K562 (cell line): Measurements from ENCODE around the gene VPS50. TPM values are rescaled to one million over a fixed set of nuclear protein-coding genes. Genes with fewer than 3 reads are reported as not detected.
A peak's percentile ranks its signal among the peaks of the same experiment; 100 is the strongest.

Experiments used
- ATAC-seq: fragments of 200-7000 bp; cut with Tn5 transposase; 3 replicates; pipeline ENCODE4 v1.9.1; 2020; ENCODE audit warnings: moderate library complexity
- BruUV-seq: library from RNA; stranded (reverse); fragments of 400-500 nt; replicated peaks from 2 replicates; lab custom pipeline; 2021; lab: Mats Ljungman, UMichigan
- CTCF ChIA-PET: fragments of 300-600 bp; formaldehyde crosslinking; extraction: SDS; loops from one replicate; lab custom pipeline; 2021; ENCODE audit warnings: low intra/inter-chr PET ratio; lab: Yijun Ruan, JAX
- POLR2A ChIA-PET: fragments of 300-600, 350-650 bp; sonication (Branson Sonifier 250); formaldehyde crosslinking; extraction: SDS; loops from one replicate; lab custom pipeline; 2021; ENCODE audit warnings: antibody characterized with exemption, inconsistent platforms; lab: Yijun Ruan, JAX
- DNase-seq, 4 experiments: peaks; one replicate each; pipeline versions ENCODE4 v3.0.0 to v3.0.0-alpha.2; 2011 to 2018; ENCODE audit warnings: low spot score in 3 of 4, mixed read lengths in 3 of 4; ENCODE audit errors: extremely low read depth in 1 of 4
- FAIRE-seq: peaks from 2 replicates; lab custom pipeline; 2011; peaks lifted over from hg19 to GRCh38; lab: Jason Lieb, UNC
- H2AFZ ChIP-seq: 2 replicates; pipeline ENCODE4 v1.6.0; 2011; ENCODE audit warnings: low read depth, low read length, control low read depth, inconsistent platforms
- H3K27ac ChIP-seq: fragments of 200-600 bp; 3 replicates; pipeline ENCODE4 v1.8.0; 2011; ENCODE audit warnings: low read depth, mild to moderate bottlenecking, control low read depth, inconsistent platforms, low read length, moderate library complexity, mixed read lengths; ENCODE audit errors: extremely low read depth
- H3K27me3 ChIP-seq, 2 experiments: fragments of 300-600 bp in 1 of 2; 2 replicates in 1 of 2; 3 replicates in 1 of 2; pipeline versions ENCODE4 v1.6.0 to v1.8.0; 2011; ENCODE audit warnings: inconsistent platforms in 2 of 2, low read length in 2 of 2, mild to moderate bottlenecking in 1 of 2, mixed read lengths in 1 of 2, moderate library complexity in 1 of 2; ENCODE audit not compliant: control insufficient read depth in 2 of 2, insufficient read depth in 2 of 2
- H3K36me3 ChIP-seq: fragments of 300-600 bp; 3 replicates; pipeline ENCODE4 v1.8.0; 2011; ENCODE audit warnings: mild to moderate bottlenecking, low read length, inconsistent platforms; ENCODE audit not compliant: control insufficient read depth, insufficient read depth
- H3K4me1 ChIP-seq, 2 experiments: fragments of 200-600 bp in 1 of 2; replicated peaks in 1 of 2; 2 replicates in 1 of 2; 3 replicates in 1 of 2; pipeline versions ENCODE4 v1.5.1 to v1.8.0; 2011; ENCODE audit warnings: inconsistent platforms in 2 of 2, low read length in 2 of 2, mild to moderate bottlenecking in 1 of 2, mixed read lengths in 1 of 2, moderate library complexity in 1 of 2; ENCODE audit not compliant: control insufficient read depth in 2 of 2, insufficient read depth in 2 of 2
- H3K4me2 ChIP-seq: 2 replicates; pipeline ENCODE4 v1.6.1; 2011; ENCODE audit warnings: low read length, control low read depth, inconsistent platforms, mixed read lengths; ENCODE audit not compliant: insufficient read depth
- H3K4me3 ChIP-seq: fragments of 200-600 bp; sonication (generic), shearing (Covaris generic); 2 replicates; pipeline ENCODE4 v1.5.1; 2016; ENCODE audit warnings: control low read depth, inconsistent platforms
- H3K79me2 ChIP-seq: fragments of 200-600 bp; 3 replicates; pipeline ENCODE4 v1.8.0; 2011; ENCODE audit warnings: low read length, inconsistent platforms; ENCODE audit not compliant: control insufficient read depth, insufficient read depth
- H3K9ac ChIP-seq, 2 experiments: 2 replicates each; pipeline versions ENCODE4 v1.6.0 to v1.6.1; 2011; ENCODE audit warnings: low read depth in 2 of 2, low read length in 2 of 2, control low read depth in 1 of 2, inconsistent platforms in 1 of 2, mild to moderate bottlenecking in 1 of 2, mixed read lengths in 1 of 2; ENCODE audit not compliant: insufficient read depth in 1 of 2
- H3K9me1 ChIP-seq: one replicate; pipeline ENCODE4 v1.6.0; 2011; ENCODE audit warnings: inconsistent platforms, mild to moderate bottlenecking, low read length, moderate library complexity; ENCODE audit not compliant: control insufficient read depth, insufficient read depth
- H3K9me3 ChIP-seq: replicated peaks from 2 replicates; pipeline ENCODE4 v1.5.1; 2011; ENCODE audit warnings: low read depth, low read length, inconsistent platforms; ENCODE audit not compliant: control insufficient read depth, insufficient read depth
- H4K20me1 ChIP-seq: replicated peaks from 2 replicates; pipeline ENCODE4 v1.6.1; 2011; ENCODE audit warnings: low read length, inconsistent platforms, mixed read lengths; ENCODE audit not compliant: control insufficient read depth, insufficient read depth
- CBX2 ChIP-seq: fragments of 200-600 bp; sonication (generic); IDR thresholded peaks from one replicate; pipeline ENCODE4 v1.6.1; 2012; ENCODE audit warnings: mild to moderate bottlenecking, low read length, inconsistent platforms; ENCODE audit not compliant: insufficient read depth, poor library complexity, severe bottlenecking
- FOXP1 ChIP-seq: sonication (generic); formaldehyde crosslinking; IDR thresholded peaks from 2 replicates; pipeline ENCODE4 v1.8.0; 2022; ENCODE audit warnings: mild to moderate bottlenecking, missing genetic modification reagents
- NCOR1 ChIP-seq: fragments of 450-650 bp; IDR thresholded peaks from 2 replicates; pipeline ENCODE4 v1.6.1; 2016; ENCODE audit warnings: mild to moderate bottlenecking, moderate library complexity
- RCOR1 ChIP-seq, 2 experiments: IDR thresholded peaks; 2 replicates each; pipeline ENCODE4 v1.6.1; 2012; ENCODE audit warnings: low read depth in 2 of 2, low read length in 2 of 2, borderline replicate concordance in 1 of 2, improper control_type of control experiment in 1 of 2
- TAF7 ChIP-seq: fragments of 450-650 bp; IDR thresholded peaks from 2 replicates; pipeline ENCODE4 v1.6.1; 2016; ENCODE audit warnings: missing genetic modification characterization, missing compliant biosample characterization
- ZFP36 ChIP-seq: fragments of 150-350 bp; IDR thresholded peaks from 2 replicates; pipeline ENCODE4 v1.6.1; 2018; ENCODE audit warnings: low read length, low read depth; ENCODE audit not compliant: partially characterized antibody
- ZNF398 ChIP-seq: fragments of 250-450 bp; sonication (Bioruptor Pico); IDR thresholded peaks from 2 replicates; pipeline ENCODE4 v1.8.0; 2021; ENCODE audit warnings: moderate library complexity, mild to moderate bottlenecking, inconsistent platforms
- WGBS: fragments of 100-300 bp; shearing (Covaris generic); methylation state at CpG from one replicate; pipeline ENCODE4 v1.1.6; 2016; ENCODE audit warnings: low coverage, mixed read lengths; ENCODE audit not compliant: insufficient coverage; ENCODE audit errors: missing lambda C conversion rate; 5-methylcytosine and 5-hydroxymethylcytosine counted together
- in situ Hi-C: fragments of 300-500 bp; cut with MboI; formaldehyde crosslinking; loops from 4 replicates; pipeline ENCODE4 v1.15.0; 2018; ENCODE audit warnings: inconsistent platforms, mixed read lengths
- intact Hi-C: fragments of 100-400 bp; cut with micrococcal nuclease; formaldehyde crosslinking; loops from 2 replicates; pipeline ENCODE4 v1.14.2; 2022
- polyA plus RNA-seq, 8 experiments: library from polyadenylated mRNA; depleted of rRNA in 4 of 8; stranded (reverse) in 5 of 8; unstranded in 3 of 8; fragments of >200 nt; fragmentation: Nextera tagmentation in 2 of 8; fragmentation: Illumina TruSeq in 1 of 8; extraction: Ambion mirVana in 2 of 8; extraction: Trizol in 1 of 8; gene quantifications; 2 replicates each; pipeline versions ENCODE4 v1.2.1 to v1.2.3, GENCODE V29; 2011 to 2014; ENCODE audit warnings: inconsistent platforms in 1 of 8, missing spikeins in 1 of 8
- total RNA-seq, 7 experiments: library from RNA; depleted of rRNA in 6 of 7; stranded (reverse); fragments of >200 nt in 6 of 7; fragmentation: Illumina TruSeq in 2 of 7; extraction: Trizol in 2 of 7; gene quantifications; 2 replicates each; pipeline versions ENCODE4 v1.2.1 to v1.2.3, GENCODE V29; 2011 to 2021; ENCODE audit warnings: low replicate concordance in 1 of 7
- TF ChIP-seq, protein P1 (sequence below), 2 experiments: fragments of 250-450 bp in 1 of 2; fragments of 450-650 bp in 1 of 2; sonication (Bioruptor Pico) in 1 of 2; IDR thresholded peaks; 2 replicates each; pipeline versions ENCODE4 v1.6.1 to v1.8.0; 2016 to 2021; ENCODE audit warnings: mild to moderate bottlenecking in 2 of 2, moderate library complexity in 2 of 2, missing compliant biosample characterization in 1 of 2, missing genetic modification characterization in 1 of 2
- TF ChIP-seq, protein P2 (sequence below): fragments of 450-650 bp; conservative IDR thresholded peaks from 2 replicates; pipeline ENCODE4 v1.6.1; 2016; ENCODE audit warnings: missing genetic modification characterization, low read depth, mild to moderate bottlenecking, missing compliant biosample characterization, moderate library complexity

The VPS50 gene
- total and polyA plus RNA-seq, 9 of the 15 experiments (the other 6 are each of a cell fraction or from before 2014, with no cell fraction given) = 10.5 to 29.4 (median 15.8) TPM

DNA sequence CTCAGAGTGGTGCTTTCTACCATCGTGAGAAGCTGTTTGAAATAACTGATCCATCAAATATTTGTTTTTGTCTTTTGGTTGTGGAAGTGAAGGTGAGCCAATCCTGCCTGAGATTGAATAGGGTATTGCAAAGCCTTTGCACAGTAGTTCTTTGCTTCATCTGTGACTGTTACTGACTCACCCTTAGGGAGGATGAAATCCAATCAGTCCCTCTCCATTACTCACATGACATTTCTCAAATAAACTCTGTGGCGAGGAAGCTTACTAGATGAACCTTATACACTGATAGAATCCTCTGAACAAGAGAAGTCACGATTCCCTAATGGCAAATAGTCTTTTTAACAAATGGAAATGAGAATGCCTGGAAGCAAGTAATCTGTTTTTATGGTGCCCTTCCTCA is 37.8 kb upstream of the VPS50 start:
- intact Hi-C loops (no loop called here), in situ Hi-C loops (no loop called here)
- H2AFZ ChIP-seq = no peak overlapping the region
- H4K20me1 ChIP-seq = no peaks in the 10 kb centered on the region
- peak; percentile 63 for ATAC-seq
- H3K4me3 ChIP-seq = no peak overlapping the region
- no TSS peak for BruUV-seq
- H3K79me2 ChIP-seq = no peaks in the 10 kb centered on the region
- H3K4me1 ChIP-seq = no peaks in the 10 kb centered on the region
- no peak for DNase-seq
- no peak overlapping the region for H3K4me2 ChIP-seq
- H3K9me1 ChIP-seq = no peaks in the 10 kb centered on the region
- ChIA-PET POLR2A (no interaction called here), CTCF (no interaction called here)
- H3K27ac ChIP-seq = no peak overlapping the region
- no peak overlapping the region for H3K9ac ChIP-seq
- H3K9me3 ChIP-seq = no peaks in the 10 kb centered on the region
- FAIRE-seq = no peak
- no peak for TF ChIP-seq CBX2
- TF ChIP-seq, protein P1, sequence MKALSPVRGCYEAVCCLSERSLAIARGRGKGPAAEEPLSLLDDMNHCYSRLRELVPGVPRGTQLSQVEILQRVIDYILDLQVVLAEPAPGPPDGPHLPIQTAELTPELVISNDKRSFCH (CRISPR knock-in tag; IDR thresholded peaks at IDR 0.05) = no peak
- TF ChIP-seq, protein P1 (tag; IDR thresholded peaks at IDR 0.05) = no peak
- TF ChIP-seq ZNF398 = no peak
- no peak for TF ChIP-seq NCOR1
- no peak for TF ChIP-seq RCOR1 (IDR thresholded peaks at IDR 0.05; ENCODE audit: borderline replicate concordance in 1 of 2, low read depth in 2 of 2, low read length in 2 of 2)
- TF ChIP-seq, protein P2, sequence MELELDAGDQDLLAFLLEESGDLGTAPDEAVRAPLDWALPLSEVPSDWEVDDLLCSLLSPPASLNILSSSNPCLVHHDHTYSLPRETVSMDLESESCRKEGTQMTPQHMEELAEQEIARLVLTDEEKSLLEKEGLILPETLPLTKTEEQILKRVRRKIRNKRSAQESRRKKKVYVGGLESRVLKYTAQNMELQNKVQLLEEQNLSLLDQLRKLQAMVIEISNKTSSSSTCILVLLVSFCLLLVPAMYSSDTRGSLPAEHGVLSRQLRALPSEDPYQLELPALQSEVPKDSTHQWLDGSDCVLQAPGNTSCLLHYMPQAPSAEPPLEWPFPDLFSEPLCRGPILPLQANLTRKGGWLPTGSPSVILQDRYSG (tag) = no peak
- TF ChIP-seq FOXP1 (CRISPR knock-in tag) = no peak
- no peak for TF ChIP-seq TAF7
- no peak for TF ChIP-seq ZFP36
- H3K27me3 ChIP-seq = no peaks in the 10 kb centered on the region
- WGBS = 5% methylated on average over 3 of the region's 3 CpGs
- H3K36me3 ChIP-seq = no peaks in the 10 kb centered on the region
